OCI-LY3 (cell line): ENCODE data around the gene GLB1L.

ENCODE experiments used
- CTCF ChIP-seq: fragments of 200-600, 300-600 bp; sonication (generic); IDR thresholded peaks from 2 replicates; pipeline ENCODE4 v1.5.1; 2014; ENCODE audit warnings: antibody characterized with exemption, low read length, low read depth
- EZH2phosphoT487 ChIP-seq: fragments of 200-600 bp; shearing (Covaris generic); IDR thresholded peaks from 2 replicates; pipeline ENCODE4 v1.6.1; 2018; ENCODE audit warnings: antibody characterized with exemption, mixed run types, low read depth

- TF ChIP-seq CTCF (no peak), EZH2phosphoT487 (no peak)
Observed at GRCh38 chr2:219228041-219228910, 17.0 kb downstream of the GLB1L start.
